Transverse colon (tissue), 3 donors: Measurements from ENCODE around the gene CASTOR1.

Source experiments
- POLR2A ChIP-seq: fragments of 450-650 bp; IDR thresholded peaks from one replicate; pipeline ENCODE4 v1.6.1; 2016; ENCODE audit warnings: antibody characterized with exemption, mild to moderate bottlenecking, moderate library complexity
- TF ChIP-seq, protein P1 (sequence below), 5 experiments: fragments of 200-600 bp in 3 of 5; fragments of 450-650 bp in 2 of 5; sonication (generic) in 3 of 5; IDR thresholded peaks; 1 replicate in 2 of 5; 2 replicates in 3 of 5; pipeline ENCODE4 v1.5.1; 2016 to 2017; ENCODE audit warnings: antibody characterized with exemption in 5 of 5, inconsistent platforms in 3 of 5, mild to moderate bottlenecking in 2 of 5, moderate library complexity in 1 of 5

DNA sequence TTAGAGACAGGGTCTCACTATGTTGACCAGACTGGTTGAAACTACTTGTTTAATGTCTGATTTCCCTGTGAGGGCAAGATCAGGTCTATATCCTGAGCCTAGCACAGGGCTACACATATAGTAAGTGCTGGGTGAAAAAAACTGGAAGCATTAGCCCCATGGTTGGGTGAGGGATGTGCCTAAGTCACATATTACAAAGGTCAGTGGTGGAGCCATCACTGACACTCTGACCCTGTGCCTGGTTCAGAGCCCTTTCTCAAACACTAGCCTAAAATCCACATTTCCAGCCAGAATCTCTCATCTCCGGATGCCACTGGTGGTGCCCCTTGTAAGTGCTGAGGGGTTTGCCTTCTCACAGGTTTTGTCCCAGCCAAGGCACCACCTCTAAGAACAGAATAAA lies 28.5 kb upstream of the CASTOR1 start:
- TF ChIP-seq, protein P1, sequence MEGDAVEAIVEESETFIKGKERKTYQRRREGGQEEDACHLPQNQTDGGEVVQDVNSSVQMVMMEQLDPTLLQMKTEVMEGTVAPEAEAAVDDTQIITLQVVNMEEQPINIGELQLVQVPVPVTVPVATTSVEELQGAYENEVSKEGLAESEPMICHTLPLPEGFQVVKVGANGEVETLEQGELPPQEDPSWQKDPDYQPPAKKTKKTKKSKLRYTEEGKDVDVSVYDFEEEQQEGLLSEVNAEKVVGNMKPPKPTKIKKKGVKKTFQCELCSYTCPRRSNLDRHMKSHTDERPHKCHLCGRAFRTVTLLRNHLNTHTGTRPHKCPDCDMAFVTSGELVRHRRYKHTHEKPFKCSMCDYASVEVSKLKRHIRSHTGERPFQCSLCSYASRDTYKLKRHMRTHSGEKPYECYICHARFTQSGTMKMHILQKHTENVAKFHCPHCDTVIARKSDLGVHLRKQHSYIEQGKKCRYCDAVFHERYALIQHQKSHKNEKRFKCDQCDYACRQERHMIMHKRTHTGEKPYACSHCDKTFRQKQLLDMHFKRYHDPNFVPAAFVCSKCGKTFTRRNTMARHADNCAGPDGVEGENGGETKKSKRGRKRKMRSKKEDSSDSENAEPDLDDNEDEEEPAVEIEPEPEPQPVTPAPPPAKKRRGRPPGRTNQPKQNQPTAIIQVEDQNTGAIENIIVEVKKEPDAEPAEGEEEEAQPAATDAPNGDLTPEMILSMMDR (IDR thresholded peaks at IDR 0.05) = no peak
- TF ChIP-seq POLR2A = no peak
